Measurements from ENCODE around the gene WBP1.
"Not testable (repeated sequence)": the region's sequence is repeated elsewhere in the genome, so short reads cannot be mapped to it uniquely, and the experiment has no call there.

The WBP1 gene

DNA sequence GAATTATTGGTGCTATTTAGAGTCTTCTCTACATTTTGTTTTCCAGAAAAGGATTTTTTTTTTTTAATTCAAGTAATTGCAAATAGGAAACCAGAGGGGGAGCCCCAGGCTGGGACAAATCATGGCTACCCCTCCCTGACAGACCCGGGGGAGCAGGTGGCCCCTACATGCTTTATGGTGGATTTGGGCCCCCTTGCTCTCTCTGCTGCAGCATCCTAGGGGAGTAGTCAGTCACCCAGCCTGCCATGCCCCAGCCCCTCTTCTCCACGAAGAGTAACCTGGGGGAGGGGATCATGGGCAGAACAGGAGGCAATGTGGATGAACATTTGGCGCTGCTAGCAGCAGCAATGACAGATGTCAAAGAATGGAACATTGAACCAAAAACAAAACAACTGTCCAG lies 41.5 kb upstream of the WBP1 start:
- no peaks in the 10 kb centered on the region for H3K36me3 ChIP-seq (replicated peaks)
- TF ChIP-seq, protein P1, sequence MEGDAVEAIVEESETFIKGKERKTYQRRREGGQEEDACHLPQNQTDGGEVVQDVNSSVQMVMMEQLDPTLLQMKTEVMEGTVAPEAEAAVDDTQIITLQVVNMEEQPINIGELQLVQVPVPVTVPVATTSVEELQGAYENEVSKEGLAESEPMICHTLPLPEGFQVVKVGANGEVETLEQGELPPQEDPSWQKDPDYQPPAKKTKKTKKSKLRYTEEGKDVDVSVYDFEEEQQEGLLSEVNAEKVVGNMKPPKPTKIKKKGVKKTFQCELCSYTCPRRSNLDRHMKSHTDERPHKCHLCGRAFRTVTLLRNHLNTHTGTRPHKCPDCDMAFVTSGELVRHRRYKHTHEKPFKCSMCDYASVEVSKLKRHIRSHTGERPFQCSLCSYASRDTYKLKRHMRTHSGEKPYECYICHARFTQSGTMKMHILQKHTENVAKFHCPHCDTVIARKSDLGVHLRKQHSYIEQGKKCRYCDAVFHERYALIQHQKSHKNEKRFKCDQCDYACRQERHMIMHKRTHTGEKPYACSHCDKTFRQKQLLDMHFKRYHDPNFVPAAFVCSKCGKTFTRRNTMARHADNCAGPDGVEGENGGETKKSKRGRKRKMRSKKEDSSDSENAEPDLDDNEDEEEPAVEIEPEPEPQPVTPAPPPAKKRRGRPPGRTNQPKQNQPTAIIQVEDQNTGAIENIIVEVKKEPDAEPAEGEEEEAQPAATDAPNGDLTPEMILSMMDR (IDR thresholded peaks at IDR 0.05; ENCODE audit: low read depth, low read length, missing control alignments) = peak; percentile 32
- in situ Hi-C loops (cut with HindIII; ENCODE audit: low pct_ligation_motif_present, low sequenced_read_pairs) = no loop called here
- no peak overlapping the region for H3K27ac ChIP-seq
- no peaks in the 10 kb centered on the region for H3K27me3 ChIP-seq (replicated peaks)
- DNase-seq = no peak
- no peak overlapping the region for H3K4me3 ChIP-seq (ENCODE audit: low read depth, low read length)

DNA sequence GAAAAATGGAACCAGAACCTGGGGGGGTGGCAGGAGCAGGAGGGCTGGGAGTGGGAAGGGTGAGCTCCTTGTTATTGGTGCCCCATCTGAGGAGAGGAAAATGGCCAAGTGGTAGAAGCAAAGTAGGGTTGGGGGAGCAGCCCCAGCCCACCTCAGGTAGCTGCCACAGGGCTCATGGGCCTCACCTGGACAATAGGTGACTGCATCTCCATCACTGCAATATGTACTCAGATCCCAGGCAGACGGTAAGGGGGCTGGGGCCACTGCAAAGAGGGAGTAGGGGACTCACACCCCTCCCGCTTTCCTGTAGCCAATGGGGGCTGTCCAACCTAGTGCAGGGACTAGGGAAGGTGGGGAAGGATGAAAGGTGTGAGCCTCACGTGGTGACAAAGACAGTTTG lies 41.0 kb upstream of the WBP1 start:
- H3K27me3 ChIP-seq (replicated peaks) = no peaks in the 10 kb centered on the region
- in situ Hi-C loops (cut with HindIII; ENCODE audit: low pct_ligation_motif_present, low sequenced_read_pairs) = no loop called here

DNA sequence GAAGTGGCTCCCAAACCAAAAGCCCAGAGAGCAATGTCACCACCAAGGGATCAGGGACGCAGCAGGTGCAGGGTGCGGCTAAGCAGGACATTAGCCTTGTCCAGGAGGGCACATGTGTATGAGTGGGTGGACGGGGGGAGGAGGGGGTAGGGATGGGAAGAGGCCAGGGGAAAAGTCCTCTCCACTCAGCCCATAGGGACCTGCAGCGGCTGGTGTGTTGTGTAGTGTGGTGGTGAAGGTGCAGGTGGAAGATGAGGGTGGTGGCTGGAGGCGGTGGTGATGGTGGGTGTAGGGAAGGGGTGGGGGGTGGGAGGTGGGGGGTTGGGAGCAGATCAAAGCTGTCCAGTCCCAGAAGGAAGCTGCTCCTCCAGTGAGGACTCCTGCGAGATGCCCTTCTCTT lies 40.5 kb upstream of the WBP1 start:
- DNase-seq = no peak
- H3K27me3 ChIP-seq (replicated peaks) = no peaks in the 10 kb centered on the region
- H3K36me3 ChIP-seq (replicated peaks) = no peaks in the 10 kb centered on the region
- no peak overlapping the region for H3K27ac ChIP-seq
- no peak overlapping the region for H3K4me3 ChIP-seq (ENCODE audit: low read depth, low read length)
- in situ Hi-C loops (cut with HindIII; ENCODE audit: low pct_ligation_motif_present, low sequenced_read_pairs) = no loop called here
- TF ChIP-seq, protein P1 (IDR thresholded peaks at IDR 0.05; ENCODE audit: low read depth, low read length, missing control alignments) = no peak

More for the DNA sequence above, 41.0 kb upstream of the WBP1 start:
- Histone ChIP-seq H3K36me3 (replicated peaks) (no peaks in the 10 kb centered on the region), H3K27ac (no peak overlapping the region), H3K4me3 (ENCODE audit: low read depth, low read length) (no peak overlapping the region)
- DNase-seq = no peak
- TF ChIP-seq, protein P1 (IDR thresholded peaks at IDR 0.05; ENCODE audit: low read depth, low read length, missing control alignments) = no peak

DNA sequence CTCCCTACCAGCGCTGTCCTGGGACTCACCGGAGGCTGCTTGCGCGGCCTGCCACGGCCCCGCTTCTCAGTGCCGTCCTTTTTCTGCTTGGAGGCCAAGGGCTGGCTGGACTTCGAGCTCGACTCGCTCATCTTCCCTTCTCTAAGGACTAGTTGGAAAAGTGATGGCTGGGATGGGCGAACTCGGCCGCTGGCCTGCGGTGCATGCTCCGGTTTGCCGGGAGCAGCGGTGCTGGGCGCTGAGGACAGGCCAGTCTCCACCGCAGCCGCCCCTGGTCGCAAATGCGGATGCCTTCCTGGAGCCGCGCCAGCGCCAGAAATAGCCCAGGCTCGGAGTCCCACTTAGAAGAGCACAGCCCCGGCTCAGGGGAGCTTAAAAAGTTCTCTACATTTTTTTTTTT lies 39.9 kb upstream of the WBP1 start:
- no peak overlapping the region for H3K27ac ChIP-seq
- H3K4me3 ChIP-seq (ENCODE audit: low read depth, low read length) = no peak overlapping the region
- DNase-seq = no peak
- no peaks in the 10 kb centered on the region for H3K27me3 ChIP-seq (replicated peaks)
- in situ Hi-C loops (cut with HindIII; ENCODE audit: low pct_ligation_motif_present, low sequenced_read_pairs) = no loop called here
- H3K36me3 ChIP-seq (replicated peaks) = no peaks in the 10 kb centered on the region
- TF ChIP-seq, protein P1 (IDR thresholded peaks at IDR 0.05; ENCODE audit: low read depth, low read length, missing control alignments) = no peak

DNA sequence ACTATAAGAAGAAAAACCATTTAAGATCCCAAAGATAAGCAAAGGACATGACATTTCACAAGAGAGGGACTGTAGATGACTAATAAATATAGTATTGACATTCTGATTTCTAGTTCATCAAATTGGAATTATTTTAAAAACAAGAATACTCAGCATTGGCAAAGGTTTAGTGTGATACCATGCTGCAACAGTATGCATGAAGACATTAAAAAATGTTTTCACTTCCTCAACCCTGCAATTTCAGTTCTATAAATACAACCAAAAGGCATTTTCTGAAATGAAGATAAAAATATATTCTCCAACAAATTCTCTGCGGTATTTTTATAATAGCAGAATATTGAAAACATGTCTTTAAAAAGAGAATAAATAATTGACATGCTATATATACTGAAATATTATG lies 38.9 kb upstream of the WBP1 start:
- in situ Hi-C loops (cut with HindIII; ENCODE audit: low pct_ligation_motif_present, low sequenced_read_pairs) = no loop called here
- no peaks in the 10 kb centered on the region for H3K27me3 ChIP-seq (replicated peaks)
- H3K36me3 ChIP-seq (replicated peaks) = no peaks in the 10 kb centered on the region
- TF ChIP-seq, protein P1 (IDR thresholded peaks at IDR 0.05; ENCODE audit: low read depth, low read length, missing control alignments) = no peak
- no peak overlapping the region for H3K4me3 ChIP-seq (ENCODE audit: low read depth, low read length)
- no peak for DNase-seq
- H3K27ac ChIP-seq = no peak overlapping the region

DNA sequence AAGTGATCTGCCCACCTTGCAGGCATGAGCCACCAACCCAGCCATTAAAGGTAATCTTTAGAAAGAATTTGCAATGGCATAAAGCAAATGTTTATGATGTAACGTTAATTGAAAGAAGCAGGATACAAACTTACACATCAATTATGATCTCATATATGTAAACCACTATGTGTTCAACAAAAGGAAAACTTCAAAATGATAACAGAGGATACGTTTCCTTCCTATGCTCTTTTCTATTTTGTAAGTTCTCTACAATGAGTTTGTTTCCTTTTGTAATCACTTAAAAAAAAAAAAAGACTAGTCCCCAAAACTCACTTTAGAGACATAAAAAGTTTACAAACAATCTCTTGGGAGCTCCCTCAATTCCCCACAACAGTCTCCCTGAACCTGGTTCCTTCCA lies 38.2 kb upstream of the WBP1 start:
- H3K36me3 ChIP-seq (replicated peaks) = no peaks in the 10 kb centered on the region
- H3K4me3 ChIP-seq (ENCODE audit: low read depth, low read length) = no peak overlapping the region
- in situ Hi-C loops (cut with HindIII; ENCODE audit: low pct_ligation_motif_present, low sequenced_read_pairs) = no loop called here
- TF ChIP-seq, protein P1 (IDR thresholded peaks at IDR 0.05; ENCODE audit: low read depth, low read length, missing control alignments) = no peak
- no peaks in the 10 kb centered on the region for H3K27me3 ChIP-seq (replicated peaks)
- DNase-seq = no peak
- H3K27ac ChIP-seq = no peak overlapping the region

DNA sequence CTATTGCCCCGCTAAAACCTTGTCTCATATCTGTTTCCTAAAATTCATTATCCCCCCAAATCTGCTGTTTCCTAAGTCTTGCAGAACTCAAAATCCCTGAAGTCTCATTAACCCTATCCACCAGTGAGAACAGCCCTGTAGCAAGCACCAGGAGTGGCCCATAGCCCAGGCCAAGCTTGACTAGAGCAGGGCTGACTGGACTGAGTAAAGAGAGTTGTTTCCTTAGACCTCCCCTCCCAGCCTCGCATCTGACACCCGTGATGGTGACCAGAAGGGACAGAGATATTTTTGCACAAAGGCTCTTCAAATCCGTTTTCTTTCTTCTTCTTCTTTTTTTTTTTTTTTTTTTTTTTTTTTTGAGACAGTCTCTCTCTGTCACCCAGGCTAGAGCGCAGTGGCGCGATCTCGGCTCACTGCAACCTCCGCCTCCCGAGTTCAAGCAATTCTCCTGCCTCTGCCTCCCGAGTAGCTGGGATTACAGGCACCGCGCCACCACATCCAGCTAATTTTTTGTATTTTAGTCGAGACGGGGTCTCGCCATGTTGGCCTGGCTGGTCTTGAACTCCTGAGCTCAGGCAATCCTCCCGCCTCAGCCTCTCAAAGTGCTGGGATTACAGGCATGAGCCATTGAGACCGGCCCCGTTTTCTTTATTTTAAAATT lies 37.7 kb upstream of the WBP1 start:
- not testable (repeated sequence) for H3K27ac ChIP-seq

More for the DNA sequence above, 37.7 kb upstream of the WBP1 start:
- H3K36me3 ChIP-seq (replicated peaks); DNase-seq; in situ Hi-C loops (cut with HindIII; ENCODE audit: low pct_ligation_motif_present, low sequenced_read_pairs); H3K27me3 ChIP-seq (replicated peaks); H3K4me3 ChIP-seq (ENCODE audit: low read depth, low read length): not testable (repeated sequence)

Data from brain microvascular endothelial cell (primary cell).